MCF 10A (cell line): ENCODE data around the gene PDLIM7. TPM values are rescaled to one million over a fixed set of nuclear protein-coding genes. Genes with fewer than 3 reads are reported as not detected.
A peak's percentile ranks its signal among the peaks of the same experiment; 100 is the strongest.

ENCODE experiments used
- BruUV-seq: library from RNA; stranded (reverse); fragments of 400-500 nt; replicated peaks from 2 replicates; lab custom pipeline; 2021; lab: Mats Ljungman, UMichigan
- CTCF ChIA-PET: fragments of 300-600 bp; sonication (Branson Sonifier 250); formaldehyde crosslinking; extraction: SDS; loops from one replicate; lab custom pipeline; 2021; ENCODE audit warnings: antibody characterized with exemption, inconsistent platforms; lab: Yijun Ruan, JAX
- POLR2A ChIA-PET: fragments of 300-600, 350-650 bp; sonication (Branson Sonifier 250); formaldehyde crosslinking; extraction: SDS; loops from one replicate; lab custom pipeline; 2020; ENCODE audit warnings: antibody characterized with exemption, inconsistent platforms; lab: Yijun Ruan, JAX
- DNase-seq: peaks from one replicate; pipeline ENCODE4 v3.0.0-alpha.2; 2018; ENCODE audit not compliant: unreplicated experiment
- H3K27ac Mint-ChIP-seq: one replicate; pipeline ENCODE4 v1.8.0; 2022; ENCODE audit warnings: mild to moderate bottlenecking, low read depth, mixed read lengths; ENCODE audit not compliant: unreplicated experiment
- H3K27me3 Mint-ChIP-seq: one replicate; pipeline ENCODE4 v1.8.0; 2022; ENCODE audit warnings: mixed read lengths; ENCODE audit not compliant: insufficient read depth, unreplicated experiment
- H3K36me3 Mint-ChIP-seq: one replicate; pipeline ENCODE4 v1.8.0; 2022; ENCODE audit warnings: mild to moderate bottlenecking, moderate library complexity, mixed read lengths; ENCODE audit not compliant: insufficient read depth, unreplicated experiment
- H3K4me1 Mint-ChIP-seq: one replicate; pipeline ENCODE4 v1.8.0; 2022; ENCODE audit warnings: mixed read lengths; ENCODE audit not compliant: insufficient read depth, unreplicated experiment
- H3K4me3 Mint-ChIP-seq: one replicate; pipeline ENCODE4 v1.8.0; 2022; ENCODE audit warnings: mild to moderate bottlenecking, moderate library complexity, mixed read lengths; ENCODE audit not compliant: unreplicated experiment
- H3K9me3 Mint-ChIP-seq: one replicate; pipeline ENCODE4 v1.8.0; 2022; ENCODE audit warnings: mixed read lengths; ENCODE audit not compliant: unreplicated experiment
- CTCF ChIP-seq: fragments of 200-600 bp; IDR thresholded peaks from one replicate; pipeline ENCODE4 v1.8.0; 2022; ENCODE audit warnings: antibody characterized with exemption, mild to moderate bottlenecking; ENCODE audit not compliant: unreplicated experiment
- intact Hi-C: fragments of 100-400 bp; cut with micrococcal nuclease; formaldehyde crosslinking; loops from 2 replicates; pipeline ENCODE4 v1.14.1; 2022
- total RNA-seq: library from RNA; stranded (reverse); gene quantifications from 2 replicates; pipeline ENCODE4 v1.2.3, GENCODE V29; 2022

Gene PDLIM7
- total RNA-seq, 1 experiment from 2014 or later: 257 TPM

- H3K36me3 Mint-ChIP-seq: peaks cover 68% of the 10 kb centered on the region
- CTCF ChIA-PET: interaction anchor here (0.5 to 4.3 kb wide), 10 partner anchors 12 to 208 kb away, joined by 3 to 42 read pairs (median 4); partner anchors contain the start of gene PDLIM7
- BruUV-seq: TSS peak; percentile 55
Measured at GRCh38 chr5:177516601-177517568, 19.5 kb upstream of the PDLIM7 start, which contains the start of gene DDX41. Gene DDX41, minus strand, starts transcription at chr5:177516961. Its CDS starts 16 bp downstream, at chr5:177516945.

GRCh38 chr5:177515580-177515979 lies 18.2 kb upstream of the PDLIM7 start:
- Mint-ChIP-seq H3K36me3 (peaks cover 69% of the 10 kb centered on the region), H3K4me1 (peaks cover 32% of the 10 kb centered on the region), H3K4me3 (peak overlapping the region; percentile 85), H3K9me3 (no peaks in the 10 kb centered on the region), H3K27me3 (no peaks in the 10 kb centered on the region), H3K27ac (peak overlapping the region; percentile 91)
- ChIA-PET CTCF (interaction anchor here (0.7 to 4.3 kb wide), 8 partner anchors 9 to 207 kb away, joined by 3 to 42 read pairs (median 4); partner anchors contain the start of gene PDLIM7), POLR2A (interaction anchor here (0.6 to 2.7 kb wide), 14 partner anchors 10 to 1127 kb away, joined by 3 to 60 read pairs (median 6); partner anchors contain the start of genes B4GALT7, HIGD2A, LMAN2 and NOP16)
- BruUV-seq: no TSS peak
- TF ChIP-seq CTCF: no peak
- DNase-seq: no peak
- intact Hi-C loops: no loop called here

More at GRCh38 chr5:177516601-177517568, 19.5 kb upstream of the PDLIM7 start, which contains the start of gene DDX41:
- H3K4me1 Mint-ChIP-seq: peaks cover 34% of the 10 kb centered on the region
- POLR2A ChIA-PET: interaction anchor here (0.6 to 2.7 kb wide), 26 partner anchors 8 to 963 kb away, joined by 3 to 60 read pairs (median 4); partner anchors contain the start of genes B4GALT7, GRK6, LMAN2 and PDLIM7
- intact Hi-C loops: loop anchor here (2.0 kb wide), 3 partner anchors 28 to 82 kb away; partner anchors contain the start of gene FAM193B
- H3K9me3 Mint-ChIP-seq: no peaks in the 10 kb centered on the region
- TF ChIP-seq CTCF: no peak
- peak within 1 kb of the TSS; percentile 91 for H3K27ac Mint-ChIP-seq
- DNase-seq: peak; percentile 100
- no peaks in the 10 kb centered on the region for H3K27me3 Mint-ChIP-seq
- H3K4me3 Mint-ChIP-seq: peak within 1 kb of the TSS; percentile 85

- Mint-ChIP-seq H3K4me1 (peaks cover 28% of the 10 kb centered on the region), H3K27ac (no peak overlapping the region), H3K36me3 (peaks cover 68% of the 10 kb centered on the region), H3K27me3 (no peaks in the 10 kb centered on the region), H3K9me3 (no peaks in the 10 kb centered on the region), H3K4me3 (no peak overlapping the region)
- no TSS peak for BruUV-seq
- no peak for TF ChIP-seq CTCF
- DNase-seq: no peak
- CTCF ChIA-PET: interaction anchor here (0.6 to 4.3 kb wide), 5 partner anchors 13 to 1217 kb away, joined by 3 to 42 read pairs (median 3); no protein-coding TSS in a partner anchor
- POLR2A ChIA-PET: interaction anchor here (0.7 kb wide), 1 partner anchor 17 kb away, joined by 3 read pairs; the partner anchor contains the start of gene PDLIM7
- intact Hi-C loops: no loop called here
Measured at GRCh38 chr5:177514541-177514940, 17.1 kb upstream of the PDLIM7 start.
